Measurements from ENCODE around the gene DYNC1I1.

DNA sequence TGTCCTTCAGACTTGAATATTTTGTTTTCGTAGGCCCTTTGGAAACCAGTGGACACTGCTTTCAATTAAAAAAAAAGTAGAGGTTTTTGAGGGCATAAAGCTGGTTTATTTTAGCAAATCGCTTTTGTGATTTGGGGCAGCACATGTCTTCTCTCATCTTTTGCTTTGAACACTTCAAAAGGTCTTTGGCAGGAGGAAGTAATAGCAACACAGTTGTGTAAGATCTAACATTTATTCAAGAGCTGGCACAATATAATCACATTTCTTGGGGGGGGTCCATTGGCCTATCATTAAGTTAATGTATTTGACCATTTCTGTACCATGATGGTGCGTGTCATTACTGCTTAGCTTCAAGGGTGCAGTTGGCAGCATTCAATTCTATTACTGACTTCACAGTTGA is 42.4 kb downstream of the DYNC1I1 start:
- TF ChIP-seq, protein P1, sequence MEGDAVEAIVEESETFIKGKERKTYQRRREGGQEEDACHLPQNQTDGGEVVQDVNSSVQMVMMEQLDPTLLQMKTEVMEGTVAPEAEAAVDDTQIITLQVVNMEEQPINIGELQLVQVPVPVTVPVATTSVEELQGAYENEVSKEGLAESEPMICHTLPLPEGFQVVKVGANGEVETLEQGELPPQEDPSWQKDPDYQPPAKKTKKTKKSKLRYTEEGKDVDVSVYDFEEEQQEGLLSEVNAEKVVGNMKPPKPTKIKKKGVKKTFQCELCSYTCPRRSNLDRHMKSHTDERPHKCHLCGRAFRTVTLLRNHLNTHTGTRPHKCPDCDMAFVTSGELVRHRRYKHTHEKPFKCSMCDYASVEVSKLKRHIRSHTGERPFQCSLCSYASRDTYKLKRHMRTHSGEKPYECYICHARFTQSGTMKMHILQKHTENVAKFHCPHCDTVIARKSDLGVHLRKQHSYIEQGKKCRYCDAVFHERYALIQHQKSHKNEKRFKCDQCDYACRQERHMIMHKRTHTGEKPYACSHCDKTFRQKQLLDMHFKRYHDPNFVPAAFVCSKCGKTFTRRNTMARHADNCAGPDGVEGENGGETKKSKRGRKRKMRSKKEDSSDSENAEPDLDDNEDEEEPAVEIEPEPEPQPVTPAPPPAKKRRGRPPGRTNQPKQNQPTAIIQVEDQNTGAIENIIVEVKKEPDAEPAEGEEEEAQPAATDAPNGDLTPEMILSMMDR (IDR thresholded peaks at IDR 0.05), result no peak
- no peak for TF ChIP-seq POLR2A (IDR thresholded peaks at IDR 0.05)
